Activated T-cell treated with anti-CD3 and anti-CD28 coated beads for 48 hours (primary cell): ENCODE results near the gene PGK1.
"Not testable (repeated sequence)": the region's sequence is repeated elsewhere in the genome, so short reads cannot be mapped to it uniquely, and the experiment has no call there.

Experiments
- DNase-seq: peaks from one replicate; pipeline ENCODE4 v3.0.0-alpha.2; 2020; ENCODE audit warnings: low read depth

PGK1 gene

GRCh38 chrX:78116365-78116764, 12.3 kb downstream of the PGK1 start:
- DNase-seq, result no peak

DNA sequence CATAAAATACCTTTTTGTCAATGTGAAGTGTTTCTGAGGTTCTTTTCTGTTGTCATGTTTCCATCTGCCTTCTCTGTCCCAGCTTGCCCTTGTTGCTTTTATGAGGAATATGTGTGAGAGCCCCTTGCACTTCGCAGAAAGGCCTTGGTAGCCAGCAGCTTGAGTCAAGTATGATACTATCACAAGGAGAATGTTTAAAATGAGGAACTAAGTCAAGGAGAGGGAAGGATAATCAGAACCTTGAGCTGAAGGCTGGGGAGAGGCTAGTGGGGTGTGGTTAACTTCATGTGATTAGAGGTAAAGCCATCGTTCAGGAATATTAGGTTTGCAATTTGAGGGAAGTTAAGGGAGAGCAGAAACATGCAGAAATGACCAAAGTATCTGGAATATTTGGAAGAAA, 12.7 kb downstream of the PGK1 start:
- DNase-seq, result no peak

GRCh38 chrX:78118628-78119027, 14.6 kb downstream of the PGK1 start:
- DNase-seq, result no peak

DNA sequence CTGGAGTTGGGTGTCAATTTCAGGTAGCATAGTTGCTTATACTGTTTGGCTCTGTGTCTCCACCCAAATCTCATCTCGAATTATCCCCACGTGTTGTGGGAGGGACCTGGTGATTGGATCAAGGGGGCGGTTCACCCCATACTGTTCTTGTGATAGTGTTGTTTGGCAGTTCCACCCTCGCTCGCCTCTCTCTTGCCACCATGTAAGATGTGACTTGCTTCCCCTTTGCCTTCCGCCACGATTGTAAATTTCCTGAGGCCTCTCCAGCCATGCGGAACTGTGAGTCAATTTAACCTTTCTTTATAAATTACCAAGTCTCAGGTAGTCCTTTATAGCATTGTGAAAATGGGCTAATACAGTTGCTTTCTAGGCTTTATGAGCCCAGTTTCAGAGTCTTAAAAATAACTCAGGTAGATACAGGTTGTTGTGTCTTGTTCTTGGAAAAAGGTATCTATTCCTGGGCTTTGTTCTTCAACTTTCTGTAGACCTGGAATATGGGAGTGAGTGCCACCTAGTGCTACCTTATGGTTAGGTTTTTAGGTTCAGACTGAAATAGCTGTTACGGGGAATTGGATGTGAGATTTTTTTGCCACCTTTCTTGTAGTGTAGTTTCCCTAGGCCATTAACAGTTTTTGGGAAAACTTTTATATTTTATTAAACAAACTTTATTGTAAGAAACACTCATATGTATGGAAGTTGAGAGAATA, 15.6 kb downstream of the PGK1 start:
- DNase-seq, result no peak

DNA sequence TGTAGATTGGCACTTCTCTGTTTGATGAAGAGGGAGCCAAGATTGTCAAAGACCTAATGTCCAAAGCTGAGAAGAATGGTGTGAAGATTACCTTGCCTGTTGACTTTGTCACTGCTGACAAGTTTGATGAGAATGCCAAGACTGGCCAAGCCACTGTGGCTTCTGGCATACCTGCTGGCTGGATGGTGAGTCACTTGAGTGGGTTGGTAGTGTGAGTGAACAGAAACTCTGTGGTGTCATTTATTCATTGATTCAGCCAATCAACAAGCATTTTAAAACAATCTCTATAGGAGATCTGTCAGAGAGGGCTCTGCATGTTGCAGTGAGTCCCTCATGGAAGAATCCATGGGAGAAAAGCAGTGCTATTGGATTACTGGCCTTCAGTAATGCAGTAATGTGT, 19.1 kb downstream of the PGK1 start:
- no peak for DNase-seq

DNA sequence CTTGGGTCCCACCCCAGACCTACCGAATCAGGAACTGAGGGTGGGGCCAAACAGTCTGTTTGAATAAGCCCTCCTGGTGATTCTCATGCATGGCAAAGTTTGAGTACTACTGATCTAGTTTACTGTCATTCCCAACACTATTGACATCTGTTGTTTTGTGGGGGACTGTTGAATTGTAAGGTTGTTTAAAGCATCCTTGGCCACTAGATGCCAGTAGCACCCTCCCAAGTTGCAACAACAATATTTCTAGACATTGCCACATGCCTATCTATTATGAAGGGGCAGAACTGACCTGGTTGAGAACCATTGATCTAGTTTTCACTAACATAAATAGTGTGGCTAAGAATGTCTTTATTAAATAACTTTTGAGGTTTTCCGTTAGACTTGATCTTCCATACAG, 20.3 kb downstream of the PGK1 start:
- no peak for DNase-seq

- no peak for DNase-seq
Observed at GRCh38 chrX:78125148-78125547, 21.1 kb downstream of the PGK1 start.

- not testable (repeated sequence) for DNase-seq
Observed at GRCh38 chrX:78125781-78126180, 21.7 kb downstream of the PGK1 start.

GRCh38 chrX:78129714-78130113, 25.7 kb downstream of the PGK1 start:
- no peak for DNase-seq

DNA sequence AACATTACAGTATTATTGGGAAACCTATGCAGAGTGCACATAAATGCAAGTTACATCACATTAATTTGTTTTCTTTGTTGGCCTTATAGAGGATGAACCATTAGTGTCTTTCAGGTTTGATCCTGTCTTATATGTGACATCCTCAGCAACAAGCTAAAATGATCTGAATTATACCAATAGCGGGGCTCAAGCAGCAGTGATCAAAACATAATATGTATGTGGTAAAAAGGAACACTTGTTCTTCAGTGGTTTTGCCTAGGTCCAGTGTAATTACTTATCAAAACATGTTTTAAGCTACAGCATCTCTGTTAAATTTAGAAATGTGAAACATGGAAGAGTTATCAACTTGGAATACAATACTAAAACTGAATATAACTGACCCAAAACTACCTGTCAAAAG, 26.3 kb downstream of the PGK1 start:
- no peak for DNase-seq

- no peak for DNase-seq
Observed at GRCh38 chrX:78131117-78131516, 27.1 kb downstream of the PGK1 start.

DNA sequence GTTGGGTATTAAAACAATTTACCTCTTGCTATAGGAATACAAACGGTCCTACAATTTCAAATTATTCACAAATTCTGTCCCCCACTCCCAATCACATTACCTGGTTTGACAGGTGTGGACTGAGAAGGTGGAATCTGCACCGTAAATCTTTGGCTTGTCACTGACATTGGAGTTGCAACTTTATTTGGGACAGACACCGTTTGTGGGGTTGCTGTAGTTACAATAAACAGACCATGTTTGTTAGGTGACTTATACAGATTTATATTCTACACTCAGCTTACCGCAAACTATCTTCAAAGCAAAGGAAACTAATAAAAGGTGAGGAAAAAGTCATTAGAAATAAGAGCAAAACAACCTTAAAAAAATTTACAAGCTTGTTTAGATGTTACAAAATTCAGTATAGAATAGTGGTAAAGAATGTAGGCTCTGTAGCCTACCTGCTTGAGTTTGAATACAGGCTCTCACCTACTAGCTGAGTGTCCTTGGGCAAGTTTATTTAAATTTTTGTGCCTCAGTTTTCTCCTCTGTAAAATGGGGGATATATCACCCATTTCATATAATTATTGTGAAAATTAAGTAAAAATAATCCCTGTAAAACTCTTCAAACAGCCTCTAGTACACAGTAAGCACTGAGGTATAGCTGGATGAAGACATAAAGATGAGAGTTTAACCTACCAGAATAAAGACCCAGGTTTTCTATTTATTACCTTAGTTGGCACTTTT, 29.4 kb downstream of the PGK1 start:
- DNase-seq, result no peak

- DNase-seq, result peak; percentile 78
Observed at GRCh38 chrX:78139160-78140123, 35.4 kb downstream of the PGK1 start, which contains the start of gene TAF9B. TSS of gene TAF9B (minus strand) at chrX:78139650. CDS start at chrX:78139611, 39 bp downstream.

DNA sequence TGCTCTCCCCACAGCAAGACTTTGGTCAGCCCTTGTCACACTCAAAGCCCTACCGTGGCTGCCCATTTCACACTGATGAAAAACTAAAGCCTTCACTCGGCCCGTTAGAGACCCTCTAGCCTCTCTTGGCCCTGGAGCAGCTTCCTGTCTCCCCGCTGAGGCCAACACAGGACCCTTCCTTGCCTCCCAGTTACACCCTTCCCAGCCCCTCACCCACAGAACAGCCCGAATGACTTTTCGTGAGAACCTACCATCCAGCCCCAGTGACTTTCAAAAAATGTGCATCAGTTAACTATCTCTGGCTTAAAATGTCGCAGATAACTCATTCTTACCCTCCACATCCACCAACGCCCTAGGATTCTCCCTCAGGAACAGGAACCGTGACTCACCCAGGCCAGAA, 36.2 kb downstream of the PGK1 start:
- no peak for DNase-seq

DNA sequence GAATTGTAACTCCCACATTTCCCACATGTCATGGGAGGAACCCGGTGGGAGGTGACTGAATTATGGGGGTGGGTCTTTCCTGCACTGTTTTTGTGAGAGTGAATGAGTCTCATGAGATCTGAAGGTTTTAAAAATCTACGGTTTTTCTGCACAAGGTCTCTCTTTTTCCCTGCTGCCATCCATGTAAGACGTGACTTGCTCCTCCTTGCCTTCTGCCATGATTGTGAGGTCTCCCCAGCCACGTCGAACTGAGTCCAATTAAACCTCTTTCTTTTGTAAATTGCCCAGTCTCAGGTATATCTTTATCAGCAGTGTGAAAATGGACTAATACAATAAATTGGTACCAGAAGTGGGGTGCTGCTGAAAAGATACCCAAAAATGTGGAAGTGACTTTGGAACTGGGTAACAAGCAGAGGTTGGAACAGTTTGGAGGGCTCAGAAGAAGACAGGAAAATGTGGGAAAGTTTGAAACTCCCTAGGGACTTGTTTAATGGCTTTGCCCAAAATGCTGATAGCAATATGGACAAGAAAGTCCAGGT, 43.0 kb downstream of the PGK1 start:
- not testable (repeated sequence) for DNase-seq

DNA sequence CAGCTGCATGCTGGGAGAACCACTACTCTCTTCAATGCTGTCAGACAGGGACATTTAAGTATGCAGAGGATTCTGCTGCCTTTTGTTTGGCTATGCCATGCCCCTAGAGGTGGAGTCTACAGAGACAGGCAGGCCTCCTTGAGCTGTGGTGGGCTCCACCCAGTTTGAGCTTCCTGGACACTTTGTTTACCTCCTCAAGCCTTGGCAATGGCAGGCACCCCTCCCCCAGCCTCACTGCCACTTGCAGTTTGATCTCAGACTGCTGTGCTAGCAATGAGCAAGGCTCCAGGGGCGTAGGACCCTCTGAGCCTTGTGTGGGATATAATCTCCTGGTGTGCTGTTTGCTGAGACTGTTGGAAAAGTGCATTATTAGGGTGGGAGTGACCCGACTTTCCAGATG, 53.3 kb downstream of the PGK1 start:
- DNase-seq, result not testable (repeated sequence)

GRCh38 chrX:78157846-78158245, 53.8 kb downstream of the PGK1 start:
- DNase-seq, result not testable (repeated sequence)

GRCh38 chrX:78160711-78161110, 56.7 kb downstream of the PGK1 start:
- not testable (repeated sequence) for DNase-seq

- not testable (repeated sequence) for DNase-seq
Observed at GRCh38 chrX:78163175-78163574, 59.1 kb downstream of the PGK1 start.

GRCh38 chrX:78165425-78165824, 61.4 kb downstream of the PGK1 start:
- no peak for DNase-seq

DNA sequence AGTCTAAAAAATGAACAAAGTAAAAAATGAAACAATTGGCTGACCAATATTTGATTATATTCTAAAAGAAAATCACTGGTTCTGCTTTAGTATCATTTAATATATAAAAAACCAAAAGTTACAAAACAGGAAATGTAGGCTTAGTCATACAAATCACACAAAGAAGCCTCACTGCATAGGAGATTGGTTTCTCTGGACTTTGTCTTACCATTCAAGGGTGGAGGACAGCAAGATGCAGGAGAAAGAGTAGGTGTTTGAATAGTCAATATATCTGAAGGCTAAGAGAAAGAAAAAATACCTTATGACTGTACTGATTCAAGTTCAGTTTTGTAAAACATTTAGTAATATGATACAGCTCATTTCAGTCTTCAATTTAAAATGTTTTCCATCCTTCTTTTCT, 64.0 kb downstream of the PGK1 start:
- no peak for DNase-seq
